Muscle layer of duodenum (tissue), 2 donors: Measurements from ENCODE around the gene ATL1.

ENCODE experiments used
- H3K27ac ChIP-seq: one replicate; pipeline ENCODE4 v1.7.0; 2013; ENCODE audit warnings: mild to moderate bottlenecking, low read length
- H3K27me3 ChIP-seq: one replicate; pipeline ENCODE4 v1.7.0; 2013; ENCODE audit warnings: low read depth, mild to moderate bottlenecking, control low read depth, low read length
- H3K36me3 ChIP-seq, 2 donors: one replicate each; pipeline ENCODE4 v1.7.0; 2013; ENCODE audit warnings: low read length in 2 of 2, control low read depth in 1 of 2, mild to moderate bottlenecking in 1 of 2; ENCODE audit not compliant: insufficient read depth in 2 of 2, control insufficient read depth in 1 of 2
- H3K4me1 ChIP-seq, 2 donors: one replicate each; pipeline ENCODE4 v1.7.0; 2013; ENCODE audit warnings: low read length in 2 of 2, mild to moderate bottlenecking in 2 of 2, control low read depth in 1 of 2, moderate library complexity in 1 of 2; ENCODE audit not compliant: insufficient read depth in 2 of 2, control insufficient read depth in 1 of 2
- H3K4me3 ChIP-seq, 2 donors: one replicate each; pipeline ENCODE4 v1.7.0; 2013; ENCODE audit warnings: low read length in 2 of 2, low read depth in 1 of 2, mild to moderate bottlenecking in 1 of 2
- H3K9me3 ChIP-seq, 2 donors: one replicate each; pipeline ENCODE4 v1.7.0; 2013; ENCODE audit warnings: low read length in 2 of 2, control low read depth in 1 of 2, mild to moderate bottlenecking in 1 of 2; ENCODE audit not compliant: control insufficient read depth in 1 of 2
- donor health status: healthy.

Gene ATL1

DNA sequence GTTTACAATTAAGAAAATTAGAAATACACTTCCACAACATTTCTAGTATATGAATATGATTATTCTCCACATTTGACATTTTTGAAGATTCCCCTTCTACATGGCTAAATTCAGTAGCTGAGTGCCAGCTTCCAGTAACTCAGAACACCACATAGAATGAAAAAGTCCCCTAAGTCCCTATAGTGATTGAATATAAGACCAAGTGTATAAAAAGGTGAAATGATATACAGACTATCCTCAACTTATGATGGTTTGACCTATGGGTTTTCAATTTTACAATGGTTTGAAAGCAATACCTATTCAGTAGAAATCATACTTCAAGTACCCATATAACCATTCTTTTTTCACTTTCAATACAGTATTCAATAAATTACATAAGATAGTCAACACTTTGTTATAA, 15.8 kb downstream of the ATL1 start:
- H3K9me3 ChIP-seq: peaks cover 0 to 7% of the 10 kb centered on the region in 2 donors
- H3K4me1 ChIP-seq: no peaks in the 10 kb centered on the region
- no peak overlapping the region for H3K4me3 ChIP-seq
- peaks cover 0 to 5% of the 10 kb centered on the region in 2 donors for H3K36me3 ChIP-seq
- H3K27ac ChIP-seq: no peak overlapping the region
- no peaks in the 10 kb centered on the region for H3K27me3 ChIP-seq

DNA sequence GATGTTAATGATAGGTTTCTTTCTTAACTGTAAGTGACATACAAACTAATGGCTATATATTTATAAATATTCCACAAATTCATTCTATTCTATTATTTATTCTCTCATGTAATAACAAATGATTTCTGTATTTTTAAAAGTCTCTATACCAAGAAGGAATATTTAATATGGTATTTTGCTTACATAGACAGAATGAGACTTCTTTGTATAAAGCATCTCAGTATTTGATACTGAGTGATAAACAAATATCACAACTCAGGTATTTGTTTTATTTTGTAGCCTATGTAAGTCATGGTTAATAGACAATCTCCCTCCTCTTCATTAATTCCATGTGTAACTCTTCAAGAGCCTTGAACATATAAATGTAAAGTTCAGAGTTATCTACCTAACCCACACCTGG, 18.0 kb downstream of the ATL1 start:
- Histone ChIP-seq H3K27me3 (no peaks in the 10 kb centered on the region), H3K36me3 (no peaks in the 10 kb centered on the region), H3K4me3 (no peak overlapping the region), H3K27ac (no peak overlapping the region), H3K9me3 (no peaks in the 10 kb centered on the region), H3K4me1 (no peaks in the 10 kb centered on the region)

DNA sequence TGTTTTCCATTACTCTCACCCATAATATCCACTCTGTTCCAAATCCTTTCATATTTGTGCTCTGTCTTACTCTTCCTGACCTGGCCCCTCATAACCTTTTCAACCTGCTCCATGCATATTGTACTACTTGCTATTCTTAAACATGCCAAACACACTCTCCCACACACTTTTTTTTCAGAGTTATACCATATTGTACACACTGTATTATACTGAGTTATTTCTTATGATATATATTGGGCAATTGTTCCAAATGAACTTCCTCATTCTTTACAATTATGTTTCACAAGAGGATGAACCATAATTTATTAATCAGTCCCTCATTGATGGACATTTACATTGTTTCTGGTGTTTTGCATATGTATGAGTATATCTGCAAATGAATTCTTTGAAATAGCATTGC, 18.5 kb downstream of the ATL1 start:
- Histone ChIP-seq H3K4me1 (no peaks in the 10 kb centered on the region), H3K36me3 (no peaks in the 10 kb centered on the region), H3K27ac (no peak overlapping the region)

DNA sequence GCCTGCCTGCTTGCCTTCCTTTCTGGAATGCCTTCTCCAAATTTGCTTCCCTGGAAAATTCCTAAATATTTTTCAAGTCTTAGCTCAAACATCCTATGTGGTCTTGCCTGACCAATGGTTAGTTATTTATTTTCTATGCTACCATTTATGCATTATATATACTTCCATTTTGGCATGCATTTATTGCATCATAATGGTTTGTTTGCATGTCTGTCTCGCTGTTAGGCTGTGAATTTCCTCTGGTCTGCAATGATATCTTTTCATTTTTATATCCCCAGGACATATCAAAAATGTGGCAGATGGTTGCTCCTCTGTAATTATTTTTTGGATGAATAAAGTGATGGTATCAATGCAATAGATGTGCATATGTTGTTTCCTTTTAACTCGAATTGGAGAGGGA, 30.5 kb downstream of the ATL1 start:
- Histone ChIP-seq H3K4me1 (no peaks in the 10 kb centered on the region), H3K27ac (no peak overlapping the region), H3K9me3 (no peaks in the 10 kb centered on the region), H3K27me3 (no peaks in the 10 kb centered on the region), H3K36me3 (peaks cover 4 to 7% of the 10 kb centered on the region in 2 donors), H3K4me3 (no peak overlapping the region)

More for the DNA sequence above, 18.5 kb downstream of the ATL1 start:
- H3K4me3 ChIP-seq: no peak overlapping the region
- no peaks in the 10 kb centered on the region for H3K9me3 ChIP-seq
- no peaks in the 10 kb centered on the region for H3K27me3 ChIP-seq

DNA sequence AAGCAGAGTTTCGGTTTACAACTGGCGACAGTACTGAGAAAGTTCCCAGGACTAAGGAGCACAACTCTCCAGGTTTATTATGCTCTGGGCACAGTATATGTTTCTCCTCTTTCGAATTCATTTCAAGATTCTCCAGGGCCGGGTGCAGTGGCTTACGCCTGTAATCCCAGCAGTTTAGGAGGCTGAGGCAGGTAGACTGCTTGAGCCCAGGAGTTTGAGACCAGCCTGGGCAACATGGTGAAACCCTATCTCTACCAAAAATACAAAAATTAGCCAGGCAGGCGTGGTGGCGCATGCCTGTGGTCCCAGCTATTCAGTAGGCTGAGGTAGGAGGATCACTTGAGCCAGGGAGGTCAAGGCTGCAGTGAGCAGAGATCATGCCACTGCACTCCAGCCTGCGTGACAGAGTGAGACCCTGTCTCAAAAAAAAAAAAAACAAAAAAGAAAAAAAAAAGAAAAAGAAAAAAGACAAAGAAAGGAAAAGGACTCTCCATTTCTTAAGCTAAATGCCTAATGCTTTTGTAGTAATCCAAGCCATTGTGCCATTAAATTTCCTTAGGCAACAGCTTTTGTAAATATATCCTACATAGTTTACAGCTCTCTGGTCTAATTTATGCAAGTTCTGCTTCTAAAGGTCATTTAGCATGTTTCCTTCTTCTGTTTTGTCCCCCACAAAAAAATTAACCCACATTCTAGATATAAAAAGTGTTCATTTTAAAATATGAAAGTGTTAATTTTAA, 34.8 kb downstream of the ATL1 start:
- H3K4me1 ChIP-seq: no peaks in the 10 kb centered on the region
- no peak overlapping the region for H3K4me3 ChIP-seq
- H3K9me3 ChIP-seq: no peaks in the 10 kb centered on the region
- no peaks in the 10 kb centered on the region for H3K27me3 ChIP-seq
- no peak overlapping the region for H3K27ac ChIP-seq
- peaks cover 4 to 8% of the 10 kb centered on the region in 2 donors for H3K36me3 ChIP-seq

DNA sequence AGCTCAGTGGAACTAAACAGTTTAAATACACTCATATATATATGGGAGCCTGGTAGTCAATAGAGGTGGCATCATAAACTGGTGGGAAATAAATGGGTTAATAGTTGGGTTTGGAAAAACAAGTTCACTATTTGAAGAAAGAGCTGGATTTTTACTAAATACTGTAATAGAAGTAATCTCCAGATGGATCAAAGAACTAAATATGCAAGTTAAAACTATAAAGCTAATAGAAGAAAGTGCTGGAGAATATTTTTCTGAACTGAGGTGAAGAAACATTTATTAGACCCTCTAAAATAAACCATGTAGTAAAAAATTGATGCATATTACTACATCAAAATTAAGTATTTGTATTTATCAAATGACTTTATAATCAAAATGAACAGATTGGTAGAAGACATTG, 38.8 kb downstream of the ATL1 start:
- Histone ChIP-seq H3K27ac (no peak overlapping the region), H3K4me1 (no peaks in the 10 kb centered on the region), H3K4me3 (no peak overlapping the region), H3K9me3 (no peaks in the 10 kb centered on the region), H3K27me3 (no peaks in the 10 kb centered on the region), H3K36me3 (peaks cover 0 to 11% of the 10 kb centered on the region in 2 donors)

DNA sequence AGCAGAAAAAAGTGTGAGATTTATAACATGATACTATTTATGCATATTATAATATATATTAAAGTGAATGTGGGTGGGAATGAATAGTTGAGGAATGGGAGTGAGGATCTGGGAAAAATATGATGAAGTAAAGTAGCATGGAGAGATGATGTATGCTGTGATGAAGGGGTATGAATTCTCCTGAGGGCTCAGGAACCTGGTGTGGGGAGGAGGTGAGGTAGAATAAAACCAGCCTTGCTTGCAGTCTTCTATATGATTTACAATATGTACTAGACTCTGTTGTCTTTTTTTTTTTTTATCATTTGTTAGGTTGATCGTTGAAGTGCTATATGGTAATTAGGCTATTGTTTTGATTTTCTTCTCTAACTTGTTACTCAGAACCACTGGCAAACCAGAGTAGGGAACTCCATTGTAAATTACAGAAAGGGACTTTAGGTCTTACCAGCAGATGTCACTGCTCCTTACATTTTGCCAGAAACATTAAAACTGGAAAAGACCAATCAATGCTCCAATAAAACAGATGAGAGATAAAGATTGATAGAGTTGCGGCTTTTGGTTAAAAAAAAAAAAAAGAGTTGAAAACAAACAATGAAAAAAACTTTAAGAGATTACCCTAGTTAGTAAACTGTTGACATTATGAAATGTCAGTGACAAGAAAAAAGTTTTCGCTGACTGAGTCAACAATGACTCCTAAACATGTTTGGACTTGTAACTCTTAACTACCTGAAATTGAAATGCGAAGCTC, 39.9 kb downstream of the ATL1 start:
- no peaks in the 10 kb centered on the region for H3K27me3 ChIP-seq
- no peaks in the 10 kb centered on the region for H3K9me3 ChIP-seq
- H3K36me3 ChIP-seq: peaks cover 0 to 7% of the 10 kb centered on the region in 2 donors
- no peak overlapping the region for H3K27ac ChIP-seq
- no peak overlapping the region for H3K4me3 ChIP-seq
- no peaks in the 10 kb centered on the region for H3K4me1 ChIP-seq

DNA sequence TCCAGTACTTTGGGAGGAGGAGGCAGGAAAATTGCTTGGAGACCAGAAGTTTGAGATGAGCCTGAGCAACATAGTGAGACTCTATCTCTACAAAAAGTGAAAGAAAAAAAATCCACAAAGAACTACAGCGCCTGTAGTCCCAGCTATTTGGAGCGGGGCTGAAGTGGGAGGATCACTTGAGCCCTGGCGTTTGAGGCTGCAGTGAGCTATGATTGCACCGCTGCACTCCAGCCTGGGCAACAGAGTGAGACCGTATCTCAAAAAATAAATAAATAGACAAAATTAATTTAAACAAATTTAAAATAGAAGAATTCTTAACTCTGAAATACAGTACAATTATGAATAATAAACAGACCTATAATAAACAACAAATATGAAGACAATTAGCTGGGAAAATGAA, 40.9 kb downstream of the ATL1 start:
- Histone ChIP-seq H3K9me3 (no peaks in the 10 kb centered on the region), H3K36me3 (peaks cover 0 to 3% of the 10 kb centered on the region in 2 donors), H3K27me3 (no peaks in the 10 kb centered on the region), H3K27ac (no peak overlapping the region), H3K4me3 (no peak overlapping the region), H3K4me1 (no peaks in the 10 kb centered on the region)

DNA sequence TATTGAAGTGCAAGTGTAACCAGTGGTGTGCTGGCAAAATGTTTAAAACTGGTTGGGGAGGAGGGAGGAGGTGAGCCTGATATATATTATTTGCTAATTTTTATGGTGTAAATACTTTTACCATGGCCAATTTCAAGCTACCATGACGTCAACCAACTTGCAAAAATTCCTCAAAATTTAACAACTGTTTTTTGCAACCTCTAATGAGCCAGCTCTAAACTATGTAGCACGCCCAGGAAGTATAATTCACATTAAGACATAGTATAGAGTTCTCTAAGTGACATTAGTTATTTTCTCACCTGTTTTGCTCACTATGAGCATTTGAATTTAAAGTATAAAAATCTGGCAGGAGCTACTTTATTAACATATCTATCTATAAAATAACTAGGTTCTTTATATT, 41.4 kb downstream of the ATL1 start:
- Histone ChIP-seq H3K4me3 (no peak overlapping the region), H3K27me3 (no peaks in the 10 kb centered on the region), H3K36me3 (peaks cover 0 to 3% of the 10 kb centered on the region in 2 donors), H3K4me1 (no peaks in the 10 kb centered on the region), H3K9me3 (no peaks in the 10 kb centered on the region), H3K27ac (no peak overlapping the region)

DNA sequence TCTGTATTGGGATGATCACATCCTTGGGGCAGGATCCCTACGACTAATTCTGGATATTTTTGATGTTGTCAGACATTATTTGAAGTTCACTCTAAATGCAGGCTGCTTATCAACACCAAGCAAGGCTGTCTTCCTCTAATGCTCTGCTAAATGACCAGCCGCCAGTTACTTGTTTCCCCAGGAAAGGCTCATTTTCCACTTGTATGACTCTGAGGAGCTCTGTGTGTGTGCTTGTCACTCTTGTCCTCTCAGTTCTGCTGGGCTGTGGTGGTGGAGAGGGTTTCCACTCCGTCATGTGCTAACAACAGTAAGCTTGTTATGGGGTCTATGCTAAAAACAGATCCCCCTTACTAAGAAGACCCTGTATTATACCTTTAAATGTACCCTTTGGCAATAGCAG, 42.1 kb downstream of the ATL1 start:
- no peaks in the 10 kb centered on the region for H3K27me3 ChIP-seq
- no peaks in the 10 kb centered on the region for H3K9me3 ChIP-seq
- H3K4me3 ChIP-seq: no peak overlapping the region
- H3K27ac ChIP-seq: no peak overlapping the region
- no peaks in the 10 kb centered on the region for H3K4me1 ChIP-seq
- peaks cover 0 to 3% of the 10 kb centered on the region in 2 donors for H3K36me3 ChIP-seq

DNA sequence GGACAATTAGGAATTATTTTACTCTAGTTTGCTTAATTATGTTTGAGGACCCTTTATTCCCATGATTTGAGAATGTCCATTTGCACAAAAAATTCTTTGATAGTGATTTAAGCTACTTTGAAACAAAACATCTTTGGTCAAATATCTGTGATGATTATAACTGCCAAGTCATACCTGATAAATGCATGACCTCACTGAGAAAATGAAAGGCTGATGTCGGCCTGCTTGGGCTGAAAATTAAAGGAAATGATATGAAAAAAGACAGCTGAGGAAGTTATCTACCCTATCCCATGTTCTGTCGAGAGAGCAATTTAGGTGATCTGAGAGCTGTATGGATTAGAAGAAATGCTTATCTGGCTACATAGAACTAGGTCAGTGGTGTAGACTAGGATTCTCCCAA, 43.6 kb downstream of the ATL1 start:
- no peak overlapping the region for H3K4me3 ChIP-seq
- no peaks in the 10 kb centered on the region for H3K9me3 ChIP-seq
- no peak overlapping the region for H3K27ac ChIP-seq
- no peaks in the 10 kb centered on the region for H3K4me1 ChIP-seq
- H3K27me3 ChIP-seq: no peaks in the 10 kb centered on the region
- H3K36me3 ChIP-seq: peaks cover 0 to 3% of the 10 kb centered on the region in 2 donors
